ENCODE results near the gene PCYOX1L. TPM values are rescaled to one million over a fixed set of nuclear protein-coding genes. Genes with fewer than 3 reads are reported as not detected.

Gene PCYOX1L
- total and polyA plus RNA-seq, 2 of the 8 experiments (the other 6 are each of a cell fraction or from before 2014, with no cell fraction given) = 6.8 to 17.2 TPM

- Histone ChIP-seq H3K14ac (ENCODE audit: insufficient read length) (no peak overlapping the region), H3K9ac (replicated peaks in 1 of 4; ENCODE audit: extremely low read depth in 1 of 4, low read depth in 3 of 4, low read length in 3 of 4) (no peak overlapping the region), H4K5ac (ENCODE audit: insufficient read length, low read depth, low read length) (no peak overlapping the region), H3K4me2 (ENCODE audit: insufficient read depth in 1 of 2, low read depth in 2 of 2, low read length in 2 of 2) (no peak overlapping the region), H3K23ac (ENCODE audit: insufficient read length) (no peak overlapping the region), H2BK120ac (replicated peaks; ENCODE audit: low read depth, low read length) (no peak overlapping the region), H2BK12ac (ENCODE audit: low read depth, low read length) (no peak overlapping the region), H3K4ac (replicated peaks; ENCODE audit: insufficient read length, low read depth, low read length) (no peak overlapping the region), H2AFZ (ENCODE audit: low read length) (no peak overlapping the region), H2BK20ac (ENCODE audit: low read length) (no peak overlapping the region), H2BK5ac (ENCODE audit: low read depth, low read length) (no peak overlapping the region), H3K4me3 (ENCODE audit: extremely low read depth in 1 of 4, insufficient read depth in 2 of 4, low read depth in 3 of 4, low read length in 4 of 4) (no peak overlapping the region), H4K8ac (ENCODE audit: extremely low read depth, insufficient read depth, low read length) (no peak overlapping the region), H2BK15ac (ENCODE audit: low read length) (no peak overlapping the region), H3K4me1 (replicated peaks in 1 of 4; ENCODE audit: control insufficient read depth in 3 of 4, insufficient read depth in 4 of 4, low read length in 3 of 4) (no peaks in the 10 kb centered on the region), H3K23me2 (ENCODE audit: low read depth, low read length) (peaks cover 2% of the 10 kb centered on the region; the same call in 1 of the 2 replicates), H4K20me1 (replicated peaks in 1 of 2; ENCODE audit: control insufficient read depth in 1 of 2, insufficient read depth in 2 of 2, low read length in 2 of 2) (no peaks in the 10 kb centered on the region), H2AK5ac (ENCODE audit: low read depth, low read length) (no peak overlapping the region), H3K27ac (ENCODE audit: low read depth, low read length) (no peak overlapping the region), H3K79me1 (ENCODE audit: low read depth, low read length) (no peaks in the 10 kb centered on the region), H3K56ac (replicated peaks; ENCODE audit: insufficient read length, low read depth, low read length) (no peak overlapping the region), H3K79me2 (ENCODE audit: control insufficient read depth in 1 of 2, insufficient read depth in 2 of 2, low read length in 2 of 2) (no peaks in the 10 kb centered on the region), H3K18ac (ENCODE audit: extremely low read depth, low read length) (no peak overlapping the region), H4K91ac (replicated peaks; ENCODE audit: insufficient read length, low read length) (no peak overlapping the region), H3K27me3 (replicated peaks in 1 of 4; ENCODE audit: control insufficient read depth in 3 of 4, extremely low read depth in 1 of 4, insufficient read depth in 3 of 4, low read length in 3 of 4) (no peaks in the 10 kb centered on the region; a peak in 1 of 7 replicates), H3K36me3 (ENCODE audit: control insufficient read depth in 2 of 4, insufficient read depth in 4 of 4, low read length in 3 of 4) (no peaks in the 10 kb centered on the region), H3K9me3 (ENCODE audit: insufficient read depth in 2 of 2, low read depth in 1 of 2, low read length in 1 of 2) (no peaks in the 10 kb centered on the region)
- no peak for DNase-seq (ENCODE audit: low read depth in 1 of 2, low spot score in 2 of 2)
- POLR2A ChIA-PET (ENCODE audit: partially characterized antibody) = no interaction called here
- 89% methylated on average over 7 of the region's 7 CpGs; no CpG with 5 or more reads in 1 of the 2 experiments for WGBS, 2 experiments (ENCODE audit: extremely low coverage in 1 of 2, insufficient coverage in 1 of 2, insufficient read length in 1 of 2, insufficient replicate concordance in 2 of 2, low coverage in 1 of 2, low lambda C conversion rate in 2 of 2, missing lambda C conversion rate in 1 of 2)
- no peak for FAIRE-seq
- CTCF ChIA-PET (ENCODE audit: partially characterized antibody) = interaction anchor here (0.7 to 46.1 kb wide), 9 partner anchors 7 to 74 kb away, joined by 3 to 1310 read pairs (median 5); partner anchors contain the start of gene IL17B
- TF ChIP-seq BACH1 (IDR thresholded peaks at IDR 0.05; ENCODE audit: low read length) = no peak
- TF ChIP-seq CBX8 (IDR thresholded peaks at IDR 0.05; ENCODE audit: borderline replicate concordance, low read depth, low read length) = no peak
- TF ChIP-seq CEBPB (IDR thresholded peaks at IDR 0.05; ENCODE audit: low read depth, low read length) = no peak
- TF ChIP-seq CHD1 (IDR thresholded peaks at IDR 0.05; ENCODE audit: low read depth, low read length) = no peak
- TF ChIP-seq CHD2 (IDR thresholded peaks at IDR 0.05; ENCODE audit: low read length) = no peak
Measured at GRCh38 chr5:149388498-149389190, 30.8 kb downstream of the PCYOX1L start.
